Stimulated activated CD8-positive, alpha-beta memory T cell treated with anti-CD3 and anti-CD28 coated beads, Interleukin-2, amount 100 ng/mL, for 1 hour (primary cell): ENCODE data around the gene CCNL1.
"Not testable (repeated sequence)": the region's sequence is repeated elsewhere in the genome, so short reads cannot be mapped to it uniquely, and the experiment has no call there.

Source experiments
- DNase-seq, 2 donors: peaks; one replicate each; pipeline ENCODE4 v3.0.0-alpha.2; 2020; ENCODE audit warnings: low read depth in 2 of 2

Gene CCNL1

DNA sequence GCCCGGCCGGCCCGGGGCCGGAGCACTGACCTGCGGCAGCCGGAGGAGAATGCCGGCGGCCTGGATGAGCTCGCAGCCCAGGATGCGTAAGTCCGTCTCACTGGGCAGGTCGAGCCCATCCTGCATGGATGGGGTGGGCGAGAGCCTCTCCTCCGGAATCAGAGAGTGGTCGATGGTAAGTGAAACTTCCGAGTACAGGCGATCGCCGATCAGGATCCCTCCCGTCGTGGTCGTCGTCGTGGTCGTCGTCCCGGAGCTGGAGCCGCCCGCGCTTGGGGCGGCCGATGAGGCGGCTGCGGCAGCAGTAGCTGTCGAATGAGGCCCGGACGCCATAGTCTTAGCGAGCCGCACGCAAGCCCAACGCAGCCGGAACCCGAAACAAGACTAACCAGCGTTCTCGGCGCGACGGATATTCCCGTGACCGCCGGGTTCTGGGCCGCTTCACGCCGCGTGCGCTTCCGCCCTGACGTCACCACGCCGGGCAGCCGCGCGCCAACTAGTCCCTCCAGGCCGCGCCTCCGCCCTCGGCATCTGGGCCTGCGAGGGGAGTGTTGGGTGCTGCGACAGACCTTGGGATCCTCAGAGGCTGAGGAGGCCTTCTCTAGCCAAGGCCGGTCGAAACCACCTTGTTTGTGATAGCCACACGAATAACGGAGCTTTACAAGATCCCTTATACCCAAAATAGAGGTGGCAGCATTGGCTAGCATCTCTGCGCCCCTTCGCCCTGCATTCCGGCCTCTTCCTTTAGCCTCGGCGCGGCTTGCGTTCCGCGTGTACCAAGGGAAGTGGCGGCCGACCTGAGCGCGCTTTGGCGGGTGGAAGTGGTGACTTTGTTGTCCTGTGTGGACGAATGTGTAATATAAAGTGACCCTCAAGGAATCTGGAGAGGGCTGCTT lies at the start of gene CCNL1:
TSS of gene CCNL1 (minus strand) at position 386 of the 896 bp plus-strand sequence. CDS start at position 333, 53 bp downstream.
- peak; percentile 91 to 95 for DNase-seq

- no peak for DNase-seq
Measured at GRCh38 chr3:157204880-157205279, 44.9 kb upstream of the CCNL1 start.

DNA sequence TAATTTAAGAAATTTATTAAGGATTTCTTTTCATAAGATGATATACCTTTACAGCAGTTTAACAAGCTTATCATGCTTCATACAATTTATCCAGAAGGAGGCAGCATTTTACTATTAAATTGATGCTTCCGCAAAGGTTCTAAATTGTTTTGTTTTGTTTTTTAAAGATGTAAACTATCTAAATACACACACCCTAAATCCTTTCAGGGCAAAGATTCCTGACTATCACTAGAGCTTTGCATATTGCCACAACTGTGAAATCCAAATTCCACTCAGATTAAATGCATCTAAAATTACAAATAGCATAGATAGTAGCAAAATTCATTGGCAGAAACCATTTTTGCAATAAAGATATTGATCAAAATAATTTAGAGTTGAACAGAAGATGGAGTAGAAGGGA lies 44.5 kb upstream of the CCNL1 start:
- DNase-seq: no peak

- no peak for DNase-seq
Measured at GRCh38 chr3:157201648-157202278, 41.8 kb upstream of the CCNL1 start.

GRCh38 chr3:157199841-157200240 lies 39.9 kb upstream of the CCNL1 start:
- DNase-seq: no peak

- no peak for DNase-seq
Measured at GRCh38 chr3:157195965-157196364, 36.0 kb upstream of the CCNL1 start.

GRCh38 chr3:157191149-157191548 lies 31.2 kb upstream of the CCNL1 start:
- DNase-seq: not testable (repeated sequence)

- no peak for DNase-seq
Measured at GRCh38 chr3:157190380-157190872, 30.5 kb upstream of the CCNL1 start.

DNA sequence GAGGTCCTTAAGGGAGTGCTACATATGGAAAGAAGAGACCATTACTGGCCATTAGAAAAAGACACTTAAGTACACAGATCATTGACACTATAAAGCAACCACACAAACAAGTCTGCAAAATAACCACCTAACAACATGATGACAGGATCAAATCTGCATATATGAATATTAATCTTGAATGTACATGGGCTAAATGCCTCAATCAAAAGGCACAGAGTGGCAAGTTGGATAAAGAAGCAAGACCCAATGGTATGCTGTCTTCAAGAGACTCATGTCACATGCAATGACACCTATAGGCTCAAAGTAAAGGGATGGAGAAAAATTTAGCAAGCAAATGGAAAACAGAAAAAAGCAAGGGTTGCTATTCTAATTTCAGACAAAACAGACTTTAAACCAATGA lies 28.4 kb upstream of the CCNL1 start:
- DNase-seq: no peak

DNA sequence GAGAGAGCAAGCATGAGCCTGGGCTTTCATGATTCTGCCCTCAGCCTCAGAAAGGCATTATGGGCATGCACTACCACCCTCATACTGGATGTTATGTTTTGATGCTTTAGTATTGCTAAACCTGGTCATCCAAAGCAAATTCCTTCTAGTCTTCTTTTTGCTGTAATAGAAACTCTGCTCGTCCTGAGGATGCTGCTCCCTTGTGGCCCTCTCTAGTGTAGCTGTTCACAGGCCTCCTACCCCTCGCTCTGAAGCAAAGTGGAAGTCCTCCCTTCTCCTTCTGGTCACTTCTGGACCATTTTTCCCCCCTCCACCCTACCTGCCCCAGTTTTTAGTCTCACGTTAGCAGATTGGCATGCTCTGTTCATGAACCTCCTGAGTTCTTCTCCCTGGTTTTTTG lies 22.9 kb upstream of the CCNL1 start:
- DNase-seq: no peak

DNA sequence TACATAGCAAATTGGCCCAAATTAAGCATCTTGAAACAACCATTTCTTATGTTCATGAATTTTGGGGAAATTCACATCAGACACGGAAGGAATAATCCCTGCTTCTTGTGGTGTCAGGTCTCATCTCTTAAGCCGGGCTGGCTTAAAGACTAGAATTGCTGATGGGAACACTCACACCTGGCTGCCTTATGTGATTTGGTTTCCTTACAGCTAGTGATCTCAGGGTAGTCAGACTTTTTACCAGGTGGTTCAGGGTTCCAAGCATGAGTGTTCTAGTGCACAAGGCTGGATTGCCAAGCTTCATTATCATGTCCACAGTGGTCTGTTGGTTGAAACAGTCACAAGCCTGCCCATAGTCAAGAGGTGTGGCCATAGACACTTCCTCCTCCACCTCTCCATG lies 20.3 kb upstream of the CCNL1 start:
- DNase-seq: no peak

DNA sequence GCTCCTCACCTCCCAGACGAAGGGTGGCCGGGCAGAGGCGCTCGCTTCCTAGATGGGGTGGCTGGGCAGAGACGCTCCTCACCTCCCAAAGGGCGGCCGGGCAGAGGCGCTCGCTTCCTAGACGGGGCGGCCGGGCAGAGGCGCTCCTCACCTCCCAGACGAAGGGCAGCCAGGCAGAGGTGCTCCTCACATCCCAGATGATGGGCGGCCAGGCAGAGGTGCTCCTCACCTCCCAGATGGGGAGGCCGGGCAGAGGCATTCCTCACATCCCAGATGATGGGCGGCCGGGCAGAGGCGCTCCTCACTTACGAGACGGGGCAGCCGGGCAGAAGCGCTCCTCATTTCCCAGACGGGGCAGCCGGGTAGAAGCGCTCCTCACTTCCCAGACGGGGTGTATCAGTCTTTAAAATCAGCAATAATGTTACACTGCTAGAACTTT lies 19.4 kb upstream of the CCNL1 start:
- DNase-seq: no peak

GRCh38 chr3:157178503-157179364 lies 18.8 kb upstream of the CCNL1 start:
- not testable (repeated sequence) for DNase-seq

- not testable (repeated sequence) for DNase-seq
Measured at GRCh38 chr3:157177801-157178453, 18.0 kb upstream of the CCNL1 start.

GRCh38 chr3:157176934-157177333 lies 17.0 kb upstream of the CCNL1 start:
- no peak for DNase-seq

GRCh38 chr3:157175691-157176507 lies 16.0 kb upstream of the CCNL1 start:
- DNase-seq: no peak

DNA sequence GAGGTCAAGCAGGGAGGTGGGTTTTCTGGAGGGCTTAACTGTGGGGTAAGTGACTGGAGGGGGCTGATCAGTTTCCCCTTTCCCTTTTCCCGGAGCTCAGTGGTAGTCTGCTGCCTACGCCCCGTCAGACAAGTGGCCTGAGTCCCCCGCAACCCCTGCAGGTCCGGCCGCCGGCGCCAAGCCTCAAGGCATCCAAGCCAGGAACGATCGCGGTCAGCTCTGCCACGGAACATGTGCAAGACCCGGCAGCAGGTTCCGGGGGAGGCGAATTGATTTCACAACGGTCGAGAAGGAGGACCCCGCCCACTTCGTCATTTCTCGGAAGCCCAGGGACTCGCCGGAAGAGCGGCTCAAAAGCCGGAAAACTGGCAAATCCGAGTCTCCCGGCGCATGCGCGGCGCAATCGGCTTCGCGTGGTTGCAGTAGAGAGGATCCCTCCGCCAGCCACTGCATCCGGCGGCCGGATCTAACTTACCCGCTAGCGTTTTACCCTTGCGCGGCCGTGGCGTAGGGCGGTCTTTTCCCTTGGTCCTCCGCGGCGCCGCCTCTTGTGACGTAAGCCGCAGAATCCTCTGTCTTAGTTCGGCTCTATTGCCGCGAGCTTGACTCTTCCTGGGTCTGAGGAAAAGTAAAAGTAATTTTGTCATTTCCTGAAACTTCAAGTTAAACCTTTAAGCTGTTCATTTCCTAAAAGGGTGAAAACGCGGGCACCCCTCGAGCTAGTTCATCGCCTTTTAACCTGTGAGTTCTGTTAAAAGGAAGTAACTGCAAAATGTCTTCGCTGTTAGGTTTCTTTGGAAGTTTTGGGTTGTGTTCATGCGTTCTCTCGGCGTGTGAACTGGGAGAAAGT lies 14.9 kb upstream of the CCNL1 start:
- peak; percentile 95 to 97 for DNase-seq

GRCh38 chr3:157174290-157174648 lies 14.3 kb upstream of the CCNL1 start:
- no peak for DNase-seq

GRCh38 chr3:157173343-157173742 lies 13.4 kb upstream of the CCNL1 start:
- not testable (repeated sequence) for DNase-seq

- DNase-seq: no peak
Measured at GRCh38 chr3:157172746-157173145, 12.8 kb upstream of the CCNL1 start.
